Bone marrow (tissue), 2 donors: Measurements from ENCODE around the gene VWA5B2.

Experiments
- DNase-seq, 2 donors: peaks; one replicate each; lab custom pipeline; 2025; lab: John Stamatoyannopoulos, UW

Gene VWA5B2

GRCh38 chr3:184223946-184224345 lies 5.4 kb upstream of the VWA5B2 start:
- no peak for DNase-seq

GRCh38 chr3:184227481-184227935 lies 1.9 kb upstream of the VWA5B2 start:
- peak in 1 of 2 donors; percentile 35 for DNase-seq

GRCh38 chr3:184228376-184229137 lies 828 bp upstream of the VWA5B2 start:
- DNase-seq, result no peak

GRCh38 chr3:184230081-184230602 lies 757 bp downstream of the VWA5B2 start:
- no peak for DNase-seq

GRCh38 chr3:184230603-184231528 lies 1.5 kb downstream of the VWA5B2 start:
- no peak for DNase-seq

- DNase-seq, result no peak
Measured at GRCh38 chr3:184231671-184232070, 2.3 kb downstream of the VWA5B2 start.

- no peak for DNase-seq
Measured at GRCh38 chr3:184233127-184233843, 3.9 kb downstream of the VWA5B2 start.

- no peak for DNase-seq
Measured at GRCh38 chr3:184234224-184234623, 4.8 kb downstream of the VWA5B2 start.

GRCh38 chr3:184234671-184235380 lies 5.4 kb downstream of the VWA5B2 start:
- no peak for DNase-seq

GRCh38 chr3:184235381-184236032 lies 6.1 kb downstream of the VWA5B2 start:
- no peak for DNase-seq

- no peak for DNase-seq
Measured at GRCh38 chr3:184236033-184236410, 6.6 kb downstream of the VWA5B2 start.

GRCh38 chr3:184236636-184237035 lies 7.3 kb downstream of the VWA5B2 start:
- DNase-seq, result no peak

- no peak for DNase-seq
Measured at GRCh38 chr3:184237211-184237610, 7.8 kb downstream of the VWA5B2 start.

GRCh38 chr3:184237807-184238206 lies 8.4 kb downstream of the VWA5B2 start:
- DNase-seq, result no peak

GRCh38 chr3:184238246-184238818 lies 8.9 kb downstream of the VWA5B2 start:
- DNase-seq, result no peak

GRCh38 chr3:184239221-184239620 lies 9.8 kb downstream of the VWA5B2 start:
- DNase-seq, result no peak

GRCh38 chr3:184239708-184240107 lies 10.3 kb downstream of the VWA5B2 start:
- DNase-seq, result no peak

- DNase-seq, result no peak
Measured at GRCh38 chr3:184240384-184241140, 11.2 kb downstream of the VWA5B2 start.

GRCh38 chr3:184241141-184241446 lies 11.7 kb downstream of the VWA5B2 start:
- DNase-seq, result no peak
